ENCODE results near the gene POC5.
A peak's percentile ranks its signal among the peaks of the same experiment; 100 is the strongest.
"Not testable (repeated sequence)": the region's sequence is repeated elsewhere in the genome, so short reads cannot be mapped to it uniquely, and the experiment has no call there.

The POC5 gene

DNA sequence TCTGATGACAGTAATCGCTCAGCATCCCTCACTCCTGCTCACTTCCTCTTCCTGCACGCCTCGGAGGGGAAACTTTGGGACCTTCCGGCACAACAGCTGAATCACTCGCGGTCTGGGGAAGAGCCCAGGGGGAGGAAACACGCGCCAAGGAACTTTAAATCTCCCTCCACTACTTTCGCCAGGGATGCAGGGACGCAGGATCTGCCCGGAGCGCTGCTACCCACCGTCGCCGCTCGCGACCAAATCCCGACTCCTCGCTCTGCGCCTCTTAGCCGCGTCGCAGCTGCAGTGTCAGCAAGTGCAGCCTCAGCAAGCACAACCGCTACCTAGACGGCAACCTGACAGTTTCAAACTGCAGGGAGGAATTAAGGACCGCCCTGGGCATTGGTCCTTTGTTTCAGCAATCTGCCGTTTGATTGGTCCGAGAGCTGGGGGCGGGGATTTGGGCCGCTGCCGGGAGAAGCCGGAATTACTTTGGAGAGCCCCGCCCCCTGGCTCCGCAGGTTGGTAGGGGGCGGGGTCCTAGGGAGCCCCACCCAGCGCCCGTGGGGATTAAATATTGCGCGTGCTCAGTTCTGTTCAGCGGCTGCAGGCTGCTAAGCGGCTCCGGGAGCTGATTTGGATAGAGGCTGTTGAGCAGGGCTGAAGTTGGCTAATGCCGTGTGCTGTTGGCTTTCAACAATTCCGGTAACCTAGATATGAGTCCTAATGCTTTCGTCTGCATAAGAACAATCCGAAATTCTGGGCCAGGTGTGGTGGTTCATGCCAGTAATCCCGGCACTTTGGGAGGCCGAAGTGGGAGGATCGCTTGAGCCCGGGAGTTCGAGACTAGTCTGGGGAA lies at the start of gene POC5:
Gene POC5, minus strand, starts transcription at position 356 of the 841 bp plus-strand sequence. CDS start 4,500 bp downstream, outside the sequence.
- DNase-seq, result peak; percentile 97

GRCh38 chr5:75758116-75758515 lies 40.9 kb upstream of the POC5 start:
- no peak for DNase-seq

DNA sequence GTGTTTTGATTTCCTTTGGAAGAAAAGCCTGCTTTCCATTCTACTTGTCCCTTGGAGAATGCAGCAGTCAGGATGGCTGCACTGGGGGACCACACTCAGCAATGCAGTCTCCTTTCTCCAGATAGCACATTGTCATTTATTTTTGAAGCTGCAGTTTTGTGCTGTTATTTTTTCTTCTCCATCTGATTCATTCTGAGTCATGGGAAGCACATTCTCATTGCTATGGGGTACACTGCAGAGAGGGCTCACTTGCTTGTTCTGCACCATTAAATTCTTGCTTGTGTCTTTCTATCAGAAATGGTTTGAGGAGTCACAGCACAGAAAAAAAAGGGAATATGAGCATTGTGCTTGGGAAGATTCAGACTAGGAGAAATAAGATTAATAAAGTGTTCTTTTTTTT lies 39.7 kb upstream of the POC5 start:
- DNase-seq, result no peak

- no peak for DNase-seq
Measured at GRCh38 chr5:75756211-75756610, 39.0 kb upstream of the POC5 start.

- DNase-seq, result no peak
Measured at GRCh38 chr5:75753182-75753581, 35.9 kb upstream of the POC5 start.

- no peak for DNase-seq
Measured at GRCh38 chr5:75744355-75744754, 27.1 kb upstream of the POC5 start.

DNA sequence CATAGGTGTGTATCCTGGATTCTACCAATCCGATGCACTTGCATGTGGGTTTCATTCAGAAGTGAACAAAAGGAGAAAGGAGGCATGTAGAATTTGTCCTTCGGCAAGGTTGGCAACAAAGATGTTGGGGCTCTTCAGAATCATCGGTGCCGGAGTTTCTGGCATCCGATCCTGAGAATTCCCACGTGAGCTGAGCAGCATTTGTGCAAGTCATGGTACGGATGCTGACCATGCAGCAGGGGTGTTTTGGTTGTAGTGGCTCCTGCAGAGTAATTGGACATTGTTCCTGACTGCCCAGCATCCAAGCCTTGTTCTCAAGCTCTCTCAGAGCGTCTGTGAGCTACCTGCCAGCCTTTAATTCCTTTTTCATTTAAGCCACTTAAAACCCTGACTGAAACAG lies 19.0 kb upstream of the POC5 start:
- no peak for DNase-seq

GRCh38 chr5:75734913-75735789 lies 17.9 kb upstream of the POC5 start:
- peak; percentile 20 for DNase-seq

DNA sequence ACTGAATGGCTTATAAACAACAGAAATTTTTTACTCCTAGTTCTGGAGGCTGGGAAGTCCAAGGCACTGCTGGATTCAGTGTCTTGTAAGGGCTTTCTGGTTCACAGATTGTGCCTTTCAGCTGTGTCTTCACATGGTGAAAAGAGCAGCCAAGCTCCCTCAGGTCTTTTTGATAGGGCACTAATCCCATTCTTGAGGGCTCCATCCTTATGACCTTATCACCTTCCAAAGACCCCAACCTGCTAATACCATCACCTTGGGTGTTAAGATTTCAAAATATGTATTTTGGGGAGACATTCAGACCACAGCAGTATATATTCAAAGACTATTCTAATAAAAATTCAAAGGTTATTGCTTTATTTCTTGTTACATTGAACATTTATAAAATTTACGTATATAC lies 16.5 kb upstream of the POC5 start:
- DNase-seq, result no peak

DNA sequence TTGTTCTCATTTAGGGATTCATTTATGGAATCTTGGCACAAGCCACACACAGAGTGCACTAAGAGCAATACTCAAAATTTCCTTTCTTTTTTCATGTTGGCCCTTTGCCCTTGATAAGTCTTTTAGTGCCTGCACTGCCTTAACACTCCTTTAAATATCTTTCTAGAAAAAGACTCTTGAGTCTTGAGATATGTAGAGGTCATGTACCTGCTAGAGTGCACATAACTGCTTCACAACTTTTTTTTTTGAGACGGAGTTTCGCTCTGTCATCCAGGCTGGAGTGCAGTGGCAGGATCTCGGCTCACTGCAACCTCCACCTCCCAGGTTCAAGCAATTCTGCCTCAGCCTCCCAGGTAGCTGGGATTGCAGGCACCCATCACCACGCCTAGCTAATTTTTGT lies 14.3 kb upstream of the POC5 start:
- not testable (repeated sequence) for DNase-seq

GRCh38 chr5:75729321-75729720 lies 12.1 kb upstream of the POC5 start:
- no peak for DNase-seq

GRCh38 chr5:75727931-75728330 lies 10.7 kb upstream of the POC5 start:
- DNase-seq, result no peak

- DNase-seq, result not testable (repeated sequence)
Measured at GRCh38 chr5:75726224-75726623, 9.0 kb upstream of the POC5 start.

GRCh38 chr5:75723378-75723777 lies 6.1 kb upstream of the POC5 start:
- no peak for DNase-seq

DNA sequence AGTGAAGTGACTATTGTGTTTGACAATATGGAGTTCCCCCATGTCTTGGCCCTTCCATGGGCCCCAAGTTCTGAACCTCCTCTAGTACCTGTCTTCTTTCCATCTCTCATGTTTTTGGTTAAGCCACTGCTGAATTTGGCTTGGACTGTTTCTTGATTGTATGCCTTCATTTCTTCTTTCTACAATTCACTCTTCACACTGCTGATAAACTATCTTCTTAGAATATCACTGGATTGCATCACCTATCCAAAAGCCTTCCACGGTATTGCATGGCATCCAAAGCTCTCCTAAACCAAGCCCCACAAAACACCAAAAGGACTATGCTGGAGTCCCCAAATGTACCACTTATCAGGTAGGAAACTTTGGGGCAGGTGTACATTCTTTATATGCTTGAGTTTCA lies 4.3 kb upstream of the POC5 start:
- DNase-seq, result no peak

DNA sequence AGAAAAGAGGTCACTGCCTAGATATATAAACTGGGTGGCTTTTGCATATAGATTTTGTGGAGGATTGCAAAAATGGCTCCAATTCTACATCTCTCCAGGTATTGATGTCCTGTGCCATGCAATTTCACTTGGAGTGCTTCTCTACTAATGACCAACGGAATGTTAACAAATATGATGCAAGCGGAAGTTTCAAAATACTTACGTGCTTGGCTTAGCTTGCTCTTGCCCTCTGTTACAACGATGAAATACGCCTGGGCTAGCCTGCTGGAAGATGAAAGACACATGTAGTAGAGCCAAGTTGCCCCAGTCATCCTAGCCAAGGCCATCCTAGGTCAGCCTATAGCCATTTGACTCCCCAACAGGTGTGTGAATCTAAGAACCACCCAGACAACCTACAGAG lies 3.6 kb upstream of the POC5 start:
- no peak for DNase-seq

DNA sequence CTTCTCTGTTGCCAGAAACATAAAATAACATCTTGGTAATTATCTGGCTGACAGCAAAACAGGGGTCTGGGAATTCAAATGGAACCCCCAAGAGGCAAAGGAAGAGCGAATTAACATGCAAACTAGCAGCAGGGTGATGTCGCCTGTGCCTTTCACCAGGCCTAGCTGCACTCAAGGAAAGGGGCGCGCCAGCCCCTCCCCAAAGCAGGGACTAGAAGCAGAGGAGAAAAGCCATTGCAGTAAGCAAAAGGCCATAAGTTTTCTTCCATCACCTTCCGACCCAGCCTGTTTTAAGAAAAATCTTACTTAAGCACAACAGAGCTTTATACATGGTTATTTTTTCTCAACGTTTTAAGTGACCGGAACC lies 539 bp downstream of the POC5 start:
- peak; percentile 20 for DNase-seq

DNA sequence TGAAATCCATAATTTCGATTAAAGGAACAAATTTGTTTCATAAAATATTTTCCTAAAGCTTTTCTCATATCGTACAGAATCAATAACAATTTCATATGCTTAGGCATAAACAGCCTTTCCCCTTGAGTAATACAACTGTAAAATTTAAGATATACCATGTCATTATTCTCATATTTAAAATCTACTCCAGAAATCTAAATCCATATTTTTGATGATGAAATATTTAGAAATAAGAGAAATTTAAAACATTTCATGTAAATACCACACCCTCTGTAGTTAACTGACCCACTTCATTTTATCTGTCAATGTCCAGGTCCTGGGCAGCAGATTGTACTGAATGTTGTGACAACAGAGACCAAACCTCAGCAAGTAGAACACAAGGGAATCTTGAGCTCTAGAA lies 5.1 kb downstream of the POC5 start:
- no peak for DNase-seq

- DNase-seq, result no peak
Measured at GRCh38 chr5:75711151-75711550, 6.1 kb downstream of the POC5 start.

GRCh38 chr5:75710637-75711036 lies 6.6 kb downstream of the POC5 start:
- no peak for DNase-seq

GRCh38 chr5:75707911-75708509 lies 9.2 kb downstream of the POC5 start:
- no peak for DNase-seq

DNA sequence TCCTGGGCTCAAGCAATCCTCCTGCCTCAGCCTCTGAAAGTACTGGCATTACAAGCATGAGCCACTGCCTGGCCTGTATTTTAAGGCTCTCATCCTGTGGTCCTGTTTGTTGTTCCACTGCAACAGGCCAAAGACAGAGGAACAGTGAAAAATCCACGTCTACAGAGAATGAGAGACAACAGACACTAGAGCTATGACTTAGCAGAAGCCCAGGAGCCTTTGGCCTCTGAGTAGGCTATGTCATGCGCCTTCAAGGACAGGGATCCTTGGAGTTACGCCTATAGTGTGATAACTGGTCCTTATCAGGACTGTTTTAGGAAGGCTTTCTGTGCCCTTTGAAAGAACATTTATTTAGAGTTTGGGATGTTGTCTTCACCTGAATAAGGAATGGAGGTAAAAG lies 10.5 kb downstream of the POC5 start:
- no peak for DNase-seq

DNA sequence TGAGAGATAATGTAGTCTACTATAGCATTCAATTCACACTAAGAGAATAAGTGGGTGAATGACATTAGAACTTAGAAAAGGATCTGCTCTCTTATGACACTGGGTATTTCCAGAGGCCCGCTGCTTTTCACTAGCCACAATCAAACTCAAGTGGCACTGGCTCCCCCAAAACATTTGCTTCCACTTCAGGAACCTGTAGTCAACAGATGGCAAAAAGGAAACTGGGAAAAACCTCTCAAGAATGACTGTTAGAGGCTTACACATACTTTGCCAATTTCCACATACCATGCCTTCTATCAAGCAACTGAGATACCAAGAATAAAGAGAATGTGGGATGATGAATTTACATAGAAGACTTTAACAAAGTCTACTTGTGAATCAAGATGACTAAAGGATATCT lies 11.2 kb downstream of the POC5 start:
- no peak for DNase-seq

DNA sequence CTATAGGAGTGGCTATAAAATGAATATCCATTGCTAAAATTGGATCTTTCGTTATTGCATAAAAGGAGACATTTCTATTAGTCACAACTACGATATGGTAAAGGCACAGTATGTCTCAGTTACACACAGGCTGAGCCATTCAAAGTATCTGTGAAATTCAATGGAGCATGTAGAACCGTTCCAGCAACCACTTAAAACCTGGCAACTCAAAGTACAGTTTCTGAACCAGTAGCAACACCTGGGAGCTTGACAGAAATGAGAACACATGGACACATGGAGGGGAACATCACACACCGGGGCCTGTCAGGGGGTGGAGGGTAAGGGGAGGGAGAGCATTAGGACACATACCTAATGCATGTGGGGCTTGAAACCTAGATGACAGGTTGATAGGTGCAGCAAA lies 15.4 kb downstream of the POC5 start:
- DNase-seq, result no peak

Measured in femur (tissue), 1 donor.